ENCODE data around the gene TTLL8. TPM values are rescaled to one million over a fixed set of nuclear protein-coding genes. Genes with fewer than 3 reads are reported as not detected.
A peak's percentile ranks its signal among the peaks of the same experiment; 100 is the strongest.

The TTLL8 gene
- total RNA-seq, 3 donors from 2014 or later, result not detected

DNA sequence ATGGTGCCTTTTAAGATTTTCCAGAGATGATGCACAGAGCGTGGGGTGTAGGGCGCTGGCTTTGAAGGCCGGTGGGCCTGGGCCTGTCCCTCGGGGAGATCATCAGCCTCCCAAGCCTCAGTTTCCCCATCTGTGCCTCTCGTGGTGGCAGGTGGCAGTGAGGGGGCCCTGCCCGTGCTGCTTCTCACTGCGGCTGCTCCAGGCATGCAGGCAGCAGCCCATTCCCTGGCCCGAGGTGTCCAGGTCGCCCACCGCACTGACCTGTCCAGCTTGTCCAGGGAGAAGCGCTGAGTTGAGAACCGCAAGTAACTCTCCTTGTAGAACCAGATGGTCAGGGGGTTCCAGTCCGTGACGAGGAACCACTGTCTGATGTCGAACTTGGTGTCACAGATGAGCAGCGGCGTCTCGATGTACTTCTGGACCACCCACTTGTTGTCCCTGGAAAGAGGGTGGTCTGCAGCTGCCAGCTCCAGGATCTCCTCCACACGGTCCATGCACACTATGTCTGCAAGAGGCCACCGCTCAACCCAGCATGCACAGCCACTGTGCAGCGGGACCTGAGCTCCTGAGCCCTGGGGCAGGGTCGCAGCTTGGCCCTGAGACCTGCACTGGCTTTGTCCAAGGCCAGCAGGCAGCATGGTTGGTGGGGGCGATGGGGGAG lies 25.0 kb downstream of the TTLL8 start:
- H3K36me3 Mint-ChIP-seq (ENCODE audit: insufficient read depth), result no peaks in the 10 kb centered on the region
- ATAC-seq (no peak), DNase-seq (no peak)
- H3K27me3 Mint-ChIP-seq (ENCODE audit: low read depth), result peaks cover 13% of the 10 kb centered on the region
- no peak overlapping the region for H3K4me3 Mint-ChIP-seq
- no peaks in the 10 kb centered on the region for H3K9me3 Mint-ChIP-seq
- peaks cover 5% of the 10 kb centered on the region for H3K4me1 Mint-ChIP-seq (ENCODE audit: low read depth)

DNA sequence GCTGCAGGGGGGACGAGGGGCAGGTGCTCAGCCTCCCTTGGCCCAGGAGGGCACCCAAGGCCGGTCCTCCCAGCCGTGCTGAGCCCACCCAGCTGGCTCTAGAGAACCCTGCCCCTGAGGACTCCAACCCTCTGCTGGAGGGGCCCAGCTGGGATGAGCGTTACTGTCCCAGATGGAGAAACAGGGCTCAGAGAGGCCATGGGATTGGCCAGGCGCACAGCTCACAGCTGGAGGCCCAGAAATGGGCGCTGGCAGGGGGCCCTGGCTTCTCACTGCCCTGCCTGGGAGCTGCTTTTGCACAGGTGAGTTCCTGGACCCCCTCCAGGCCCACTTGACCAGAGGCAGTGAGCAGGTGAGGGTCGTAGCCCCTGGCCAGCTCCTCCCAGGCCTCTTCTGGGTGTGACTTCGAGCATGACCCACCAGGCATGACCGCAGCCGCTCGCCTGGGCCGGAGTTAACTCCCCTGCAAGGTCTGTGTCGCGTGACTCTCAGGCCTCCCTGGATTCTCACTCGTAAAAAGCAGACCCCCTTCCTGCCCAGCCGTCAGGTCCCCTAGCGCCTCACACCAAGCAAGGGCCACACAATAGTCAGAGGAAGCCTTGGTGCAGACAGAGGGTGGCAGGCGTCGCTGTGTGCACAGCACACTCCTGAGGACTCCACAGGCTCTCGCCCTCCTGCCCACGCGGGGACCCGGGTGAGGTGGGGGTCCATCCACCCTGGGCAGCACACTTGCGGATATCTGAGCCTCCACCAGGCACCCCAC lies 25.8 kb downstream of the TTLL8 start:
- H3K27me3 Mint-ChIP-seq (ENCODE audit: low read depth), result peaks cover 13% of the 10 kb centered on the region
- H3K36me3 Mint-ChIP-seq (ENCODE audit: insufficient read depth), result no peaks in the 10 kb centered on the region
- H3K4me1 Mint-ChIP-seq (ENCODE audit: low read depth), result peaks cover 13% of the 10 kb centered on the region
- DNase-seq (no peak), ATAC-seq (no peak)
- no peak overlapping the region for H3K4me3 Mint-ChIP-seq
- no peaks in the 10 kb centered on the region for H3K9me3 Mint-ChIP-seq

DNA sequence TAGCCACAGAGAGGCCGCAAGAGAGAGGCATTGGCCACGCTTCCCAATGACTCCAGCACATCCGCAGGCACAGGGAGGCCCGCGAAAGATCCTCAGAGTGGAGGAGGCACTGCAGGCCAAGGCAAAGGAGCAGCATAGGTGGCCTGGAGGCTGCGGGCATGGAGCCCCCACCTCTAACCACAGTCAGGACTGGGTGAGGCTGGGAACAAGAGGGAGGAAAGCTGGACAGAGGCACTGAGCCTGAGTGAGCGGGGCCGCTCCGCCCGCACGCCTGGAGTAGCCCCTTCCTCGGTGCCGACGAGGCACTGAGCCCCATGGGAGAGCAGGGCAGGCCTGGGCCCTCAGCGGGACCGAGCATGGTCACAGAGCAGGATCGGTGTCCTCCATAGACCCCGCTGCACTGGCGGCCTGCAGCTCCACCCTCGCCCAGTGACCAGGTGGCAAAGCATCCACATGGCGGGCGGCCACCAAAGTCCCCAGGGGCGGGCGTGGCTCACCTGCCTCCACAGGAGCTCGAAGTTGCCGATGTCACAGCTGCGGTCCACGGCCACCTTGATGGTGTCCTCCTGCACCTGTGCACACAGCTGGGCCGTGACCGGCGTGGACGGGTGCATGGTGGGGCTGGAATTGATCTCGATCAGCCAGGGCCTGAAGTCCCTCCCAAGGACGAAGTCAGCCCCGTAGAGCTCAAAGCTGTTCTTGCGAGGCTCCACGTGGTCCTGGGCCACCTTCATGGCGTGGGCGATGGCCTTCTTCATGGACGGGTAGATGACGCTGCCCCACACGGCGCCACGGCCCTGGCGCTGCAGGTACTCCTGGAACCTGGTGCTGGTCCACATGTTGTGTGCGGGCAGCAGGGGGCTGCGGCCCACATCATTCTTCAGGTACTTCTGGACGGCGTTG lies 26.7 kb downstream of the TTLL8 start:
- DNase-seq (no peak), ATAC-seq (no peak)
- Mint-ChIP-seq H3K9me3 (no peaks in the 10 kb centered on the region), H3K4me3 (no peak overlapping the region), H3K27me3 (ENCODE audit: low read depth) (peaks cover 13% of the 10 kb centered on the region), H3K36me3 (ENCODE audit: insufficient read depth) (no peaks in the 10 kb centered on the region), H3K4me1 (ENCODE audit: low read depth) (peaks cover 13% of the 10 kb centered on the region)

DNA sequence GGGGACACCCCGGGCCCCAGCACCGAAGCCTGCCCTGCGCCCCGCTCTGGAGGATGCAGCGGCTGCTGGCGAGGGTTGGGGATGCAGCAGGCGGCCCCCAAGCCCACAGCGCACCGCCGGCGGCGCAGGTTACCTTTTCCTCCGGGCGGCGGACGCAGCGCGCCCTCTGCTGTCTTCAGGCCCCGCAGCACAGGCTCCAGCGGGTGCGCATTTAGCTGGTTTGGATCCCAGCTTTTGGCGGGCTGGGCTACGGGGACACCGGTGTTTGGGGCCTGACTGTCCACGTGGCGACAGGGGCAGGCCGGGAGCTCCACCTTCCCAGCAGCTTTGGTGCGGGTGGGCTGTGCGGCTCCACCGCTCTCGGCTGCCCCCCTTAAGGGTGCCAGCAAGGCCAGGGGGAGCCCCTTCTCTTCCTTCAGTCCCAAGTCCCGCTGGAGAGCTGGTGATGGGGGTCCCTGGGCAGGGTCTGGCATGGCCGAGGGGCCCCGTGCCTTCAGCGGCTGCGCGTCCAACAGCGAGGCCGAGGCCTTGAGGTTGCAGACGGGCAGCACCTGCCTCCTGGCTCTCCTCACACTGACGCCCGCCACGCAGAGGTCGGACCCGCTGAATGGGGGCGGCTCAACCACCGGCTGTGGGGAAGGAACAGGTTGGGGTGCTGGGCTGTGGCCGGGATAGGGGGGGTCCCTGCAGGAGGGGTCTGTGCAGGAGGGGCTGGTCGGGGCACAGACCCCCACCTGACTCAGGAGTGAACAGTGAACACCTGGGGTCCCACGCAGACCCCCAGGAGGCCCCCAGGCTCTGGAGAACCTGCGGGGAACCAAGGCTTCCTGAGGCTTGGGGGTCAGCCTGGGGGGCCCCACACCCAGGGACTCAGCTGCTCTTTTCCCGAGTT lies 27.6 kb downstream of the TTLL8 start:
- ATAC-seq (peak; percentile 92), DNase-seq (peak; percentile 86)
- Mint-ChIP-seq H3K4me3 (no peak overlapping the region), H3K4me1 (ENCODE audit: low read depth) (peaks cover 13% of the 10 kb centered on the region), H3K27me3 (ENCODE audit: low read depth) (peaks cover 13% of the 10 kb centered on the region), H3K9me3 (no peaks in the 10 kb centered on the region), H3K36me3 (ENCODE audit: insufficient read depth) (no peaks in the 10 kb centered on the region)

DNA sequence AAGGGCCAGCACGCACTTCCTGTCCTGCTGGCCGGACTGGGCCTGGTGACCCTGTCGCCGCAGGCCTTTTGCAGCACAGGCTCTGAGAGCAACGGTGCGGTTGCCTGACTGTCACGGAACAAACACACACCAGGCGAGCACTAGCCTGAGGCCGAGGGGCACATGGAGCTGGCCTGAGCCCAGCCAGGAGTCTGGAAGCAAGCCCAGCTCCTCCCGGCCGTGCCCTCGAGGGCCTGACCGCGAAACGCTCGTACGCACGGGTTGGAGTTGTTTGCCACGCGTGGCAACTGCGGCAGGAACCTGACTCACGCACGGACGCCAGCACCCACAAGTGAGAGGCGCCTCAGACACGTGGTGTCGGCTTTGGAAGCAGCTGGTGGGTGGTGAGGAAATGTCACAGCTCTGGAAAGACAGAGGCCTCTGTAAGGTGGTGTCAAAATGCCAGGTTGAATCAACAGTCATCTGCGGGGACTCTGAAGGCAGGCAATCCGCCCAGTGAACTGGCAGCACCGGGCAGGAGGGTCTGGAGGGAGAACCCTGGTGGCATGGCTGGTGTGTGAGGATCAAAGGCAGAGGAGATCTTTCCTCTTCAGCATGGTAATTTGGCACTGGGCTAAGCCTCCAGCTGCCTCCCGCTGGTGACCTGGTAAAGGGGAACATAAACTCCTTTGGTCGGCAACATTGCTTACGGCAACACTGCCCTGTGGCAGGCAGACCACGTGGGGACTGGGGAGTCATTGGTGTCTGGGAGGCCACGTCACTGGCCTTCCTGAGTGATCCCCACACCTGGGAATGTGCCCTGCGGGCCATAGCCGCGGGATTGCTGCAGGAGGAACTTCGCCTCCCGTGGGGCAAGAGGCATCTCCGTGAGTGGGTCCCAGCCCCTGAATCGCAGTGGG lies 30.2 kb downstream of the TTLL8 start:
- Mint-ChIP-seq H3K36me3 (ENCODE audit: insufficient read depth) (no peaks in the 10 kb centered on the region), H3K4me1 (ENCODE audit: low read depth) (peaks cover 11% of the 10 kb centered on the region), H3K27me3 (ENCODE audit: low read depth) (peaks cover 7% of the 10 kb centered on the region), H3K4me3 (no peak overlapping the region), H3K9me3 (no peaks in the 10 kb centered on the region)
- ATAC-seq (peak; percentile 27 to 50), DNase-seq (peak; percentile 66)

DNA sequence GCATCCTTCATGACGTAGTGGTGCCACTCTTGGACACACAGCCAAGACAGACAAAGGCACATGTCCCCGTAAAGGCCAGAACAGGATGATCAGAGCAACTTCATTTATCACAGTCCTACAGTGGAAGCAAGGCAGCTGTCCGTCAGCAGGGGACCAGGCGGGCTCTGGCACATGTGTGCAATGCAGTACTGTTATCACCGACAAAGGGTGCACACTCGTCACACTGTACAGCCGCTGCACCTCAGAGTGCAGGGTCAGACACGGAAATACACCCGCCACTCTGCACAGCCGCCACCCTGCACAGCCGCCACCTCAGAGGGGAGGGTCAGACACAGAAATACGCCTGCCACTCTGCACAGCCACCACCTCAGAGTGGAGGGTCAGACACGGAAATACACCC lies 32.1 kb downstream of the TTLL8 start:
- no peaks in the 10 kb centered on the region for H3K9me3 Mint-ChIP-seq
- H3K27me3 Mint-ChIP-seq (ENCODE audit: low read depth), result peaks cover 7% of the 10 kb centered on the region
- peaks cover 11% of the 10 kb centered on the region for H3K4me1 Mint-ChIP-seq (ENCODE audit: low read depth)

DNA sequence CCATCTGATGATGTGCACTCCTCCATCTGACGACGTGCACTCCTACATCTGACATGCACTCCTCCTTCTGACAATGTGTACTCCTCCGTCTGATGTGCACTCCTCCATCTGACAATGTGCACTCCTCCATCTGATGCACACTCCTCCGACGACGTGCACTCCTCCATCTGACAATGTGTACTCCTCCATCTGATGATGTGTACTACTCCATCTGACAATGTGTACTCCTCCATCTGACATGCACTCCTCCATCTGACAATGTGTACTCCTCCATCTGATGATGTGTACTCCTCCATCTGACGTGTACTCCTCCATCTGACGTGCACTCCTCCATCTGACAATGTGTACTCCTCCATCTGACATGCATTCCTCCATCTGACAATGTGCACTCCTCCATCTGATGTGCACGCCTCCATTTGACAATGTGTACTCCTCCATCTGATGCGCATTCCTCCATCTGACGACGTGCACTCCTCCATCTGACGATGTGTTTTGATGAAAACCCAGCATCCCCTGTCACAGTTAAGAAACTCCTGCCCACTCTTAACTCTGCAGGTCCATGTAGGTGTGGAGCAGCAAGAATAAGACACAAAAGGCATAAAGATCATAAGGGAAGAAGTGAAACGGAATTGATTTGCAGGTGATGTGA lies 35.8 kb downstream of the TTLL8 start:
- Mint-ChIP-seq H3K4me1 (ENCODE audit: low read depth) (peaks cover 2% of the 10 kb centered on the region), H3K4me3 (no peak overlapping the region), H3K36me3 (ENCODE audit: insufficient read depth) (no peaks in the 10 kb centered on the region), H3K27me3 (ENCODE audit: low read depth) (peaks cover 4% of the 10 kb centered on the region), H3K9me3 (no peaks in the 10 kb centered on the region)
- no peak for ATAC-seq
- no peak for DNase-seq

More for the DNA sequence above, 32.1 kb downstream of the TTLL8 start:
- Mint-ChIP-seq H3K36me3 (ENCODE audit: insufficient read depth) (no peaks in the 10 kb centered on the region), H3K4me3 (no peak overlapping the region)
- no peak for ATAC-seq
- DNase-seq, result no peak

DNA sequence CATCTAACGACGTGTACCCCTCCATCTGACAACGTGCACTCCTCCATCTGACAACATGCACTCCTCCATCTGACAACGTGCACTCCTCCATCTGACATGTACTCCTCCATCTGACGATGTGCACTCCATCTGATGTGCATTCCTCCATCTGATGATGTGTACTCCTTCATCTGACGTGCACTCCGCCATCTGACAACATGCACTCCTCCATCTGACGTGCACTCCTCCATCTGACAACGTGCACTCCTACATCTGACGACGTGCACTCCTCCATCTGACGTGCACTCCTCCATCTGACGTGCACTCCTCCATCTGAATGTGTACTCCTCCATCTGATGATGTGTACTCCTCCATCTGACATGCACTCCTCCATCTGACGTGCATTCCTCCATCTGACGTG lies 37.5 kb downstream of the TTLL8 start:
- Mint-ChIP-seq H3K4me1 (ENCODE audit: low read depth) (peaks cover 7% of the 10 kb centered on the region), H3K4me3 (no peak overlapping the region), H3K27me3 (ENCODE audit: low read depth) (peaks cover 6% of the 10 kb centered on the region), H3K36me3 (ENCODE audit: insufficient read depth) (no peaks in the 10 kb centered on the region), H3K9me3 (no peaks in the 10 kb centered on the region)
- DNase-seq (no peak), ATAC-seq (no peak)

DNA sequence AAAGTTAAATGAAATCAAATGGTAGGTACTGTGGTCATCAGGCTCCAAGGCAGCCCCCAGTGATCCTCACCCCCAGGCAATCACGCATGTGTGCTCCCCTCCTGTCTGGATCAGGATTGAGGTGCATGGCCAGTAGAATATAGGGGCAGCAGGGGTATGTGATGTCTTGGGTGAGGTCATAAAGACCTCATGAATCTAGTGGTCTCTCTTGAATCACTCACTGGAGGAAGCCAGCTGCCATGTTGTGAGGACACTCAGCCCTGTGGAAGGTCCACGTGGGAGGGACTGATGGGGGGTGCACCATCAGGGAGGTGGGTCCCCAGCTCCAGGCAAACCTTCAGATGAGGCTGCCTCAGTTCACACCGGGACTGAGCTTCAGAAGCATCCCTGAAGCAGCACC lies 38.8 kb downstream of the TTLL8 start:
- peaks cover 3% of the 10 kb centered on the region for H3K27me3 Mint-ChIP-seq (ENCODE audit: low read depth)
- H3K4me1 Mint-ChIP-seq (ENCODE audit: low read depth), result peaks cover 5% of the 10 kb centered on the region
- no peaks in the 10 kb centered on the region for H3K36me3 Mint-ChIP-seq (ENCODE audit: insufficient read depth)
- peak overlapping the region; percentile 58 for H3K4me3 Mint-ChIP-seq
- DNase-seq (no peak), ATAC-seq (peak; percentile 7 to 12)
- H3K9me3 Mint-ChIP-seq, result no peaks in the 10 kb centered on the region

DNA sequence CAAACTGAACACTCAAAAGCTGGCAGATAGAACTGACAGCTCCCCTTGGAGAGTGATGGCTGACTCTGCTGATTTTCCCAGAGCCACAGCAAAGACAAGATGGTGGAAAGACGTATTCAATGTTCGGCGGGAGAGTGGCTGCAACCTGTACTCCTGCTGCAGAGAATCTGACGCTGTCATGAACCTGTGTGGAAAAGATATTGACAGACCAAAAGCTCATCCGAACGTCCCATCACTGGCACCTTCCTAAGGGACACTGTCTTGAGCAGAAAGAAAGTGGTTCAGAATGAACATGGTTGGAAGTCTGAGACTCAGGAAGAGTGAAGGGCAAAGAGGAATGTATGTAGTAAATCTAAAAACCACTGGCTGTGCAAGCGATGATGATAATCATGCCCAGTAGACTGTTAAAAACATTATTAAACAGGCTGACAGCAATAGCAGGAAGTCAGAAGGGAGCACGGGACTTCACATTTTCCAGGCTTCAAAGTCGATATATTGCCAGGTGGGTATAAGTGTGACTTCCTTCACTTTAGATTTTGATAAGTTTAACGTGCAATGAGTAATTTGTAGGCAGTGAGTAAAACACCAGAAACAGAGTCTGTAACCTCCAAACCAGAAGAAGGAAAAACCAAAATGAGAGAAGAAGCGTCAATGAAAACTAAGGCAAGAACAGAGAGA lies 39.4 kb downstream of the TTLL8 start:
- peak; percentile 78 to 86 for ATAC-seq
- peaks cover 10% of the 10 kb centered on the region for H3K4me1 Mint-ChIP-seq (ENCODE audit: low read depth)
- H3K9me3 Mint-ChIP-seq, result no peaks in the 10 kb centered on the region
- peaks cover 1% of the 10 kb centered on the region for H3K27me3 Mint-ChIP-seq (ENCODE audit: low read depth)
- peak overlapping the region; percentile 58 for H3K4me3 Mint-ChIP-seq
- H3K36me3 Mint-ChIP-seq (ENCODE audit: insufficient read depth), result no peaks in the 10 kb centered on the region
- DNase-seq, result no peak

DNA sequence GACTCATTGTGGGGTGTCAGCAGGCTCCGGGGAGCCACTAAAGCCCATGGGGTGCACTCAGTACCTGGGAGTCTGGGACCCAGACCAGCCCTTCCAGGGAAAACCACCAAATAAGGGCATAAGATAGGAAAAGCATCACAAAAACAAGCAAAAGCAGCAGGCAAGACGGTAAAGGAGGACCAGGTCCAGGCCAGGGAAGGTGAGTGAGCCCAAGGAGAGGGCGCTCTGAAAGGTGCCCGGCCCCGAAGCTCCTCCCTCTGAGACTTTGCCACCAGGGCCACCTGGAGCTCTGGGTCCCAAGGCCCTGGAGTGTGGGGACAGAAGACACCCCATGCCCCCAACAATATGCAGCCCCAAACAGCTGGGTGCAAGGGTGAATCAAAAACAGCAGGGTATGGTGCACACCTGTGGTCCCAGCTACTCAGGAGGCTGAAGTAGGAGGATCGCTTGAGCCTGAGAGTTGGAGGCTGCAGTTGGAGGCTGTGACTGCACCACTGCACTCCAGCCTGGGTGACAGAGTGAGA lies 40.3 kb downstream of the TTLL8 start:
- Mint-ChIP-seq H3K9me3 (no peaks in the 10 kb centered on the region), H3K4me1 (ENCODE audit: low read depth) (peaks cover 12% of the 10 kb centered on the region)
- no peak for DNase-seq

More for the DNA sequence above, 40.3 kb downstream of the TTLL8 start:
- Mint-ChIP-seq H3K27me3 (ENCODE audit: low read depth) (peaks cover 1% of the 10 kb centered on the region), H3K36me3 (ENCODE audit: insufficient read depth) (no peaks in the 10 kb centered on the region), H3K4me3 (peak overlapping the region; percentile 58)
- ATAC-seq, result no peak
